Measurements from ENCODE around the gene KATNB1.
"Not testable (repeated sequence)": the region's sequence is repeated elsewhere in the genome, so short reads cannot be mapped to it uniquely, and the experiment has no call there.

Gene KATNB1

DNA sequence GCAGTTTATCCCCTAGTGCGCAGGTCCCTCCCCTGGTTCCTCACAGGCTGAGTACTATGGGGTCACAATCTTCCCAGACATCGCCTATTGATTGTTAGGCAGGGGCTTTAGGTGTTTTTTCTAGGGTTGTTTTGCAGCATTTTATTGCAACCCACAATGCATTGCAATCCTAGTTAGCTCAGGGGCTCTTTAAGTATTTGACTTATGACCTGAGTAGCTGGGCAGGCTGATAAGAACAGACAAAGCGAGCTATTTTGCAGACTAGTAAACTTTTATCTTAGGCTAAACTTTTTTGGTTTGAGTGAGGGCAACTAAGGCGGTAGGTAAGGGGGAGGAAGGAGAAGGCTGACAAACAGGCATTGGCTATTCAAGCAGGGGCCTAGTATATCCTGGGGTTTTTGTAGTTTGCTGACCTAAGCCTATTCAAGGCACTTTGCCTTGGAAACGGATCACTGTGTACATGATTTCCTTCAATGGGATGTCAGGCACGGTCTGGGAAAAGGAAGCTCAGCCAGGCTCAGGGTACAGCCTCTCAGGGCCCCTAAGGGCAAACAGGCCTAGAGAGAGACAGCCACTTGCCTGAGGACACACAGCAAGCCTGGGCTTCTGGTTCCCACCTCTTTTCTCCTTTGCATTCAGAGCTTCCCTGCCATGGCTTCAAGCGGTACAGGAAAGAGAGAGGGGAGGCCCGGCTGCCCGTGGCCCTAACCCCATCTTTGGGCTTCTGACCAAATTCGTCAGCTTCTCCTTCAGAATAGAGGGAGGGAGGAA is 34.6 kb upstream of the KATNB1 start:
- peak; percentile 32 for DNase-seq

GRCh38 chr16:57701759-57702371 is 33.7 kb upstream of the KATNB1 start:
- DNase-seq, result peak; percentile 49

DNA sequence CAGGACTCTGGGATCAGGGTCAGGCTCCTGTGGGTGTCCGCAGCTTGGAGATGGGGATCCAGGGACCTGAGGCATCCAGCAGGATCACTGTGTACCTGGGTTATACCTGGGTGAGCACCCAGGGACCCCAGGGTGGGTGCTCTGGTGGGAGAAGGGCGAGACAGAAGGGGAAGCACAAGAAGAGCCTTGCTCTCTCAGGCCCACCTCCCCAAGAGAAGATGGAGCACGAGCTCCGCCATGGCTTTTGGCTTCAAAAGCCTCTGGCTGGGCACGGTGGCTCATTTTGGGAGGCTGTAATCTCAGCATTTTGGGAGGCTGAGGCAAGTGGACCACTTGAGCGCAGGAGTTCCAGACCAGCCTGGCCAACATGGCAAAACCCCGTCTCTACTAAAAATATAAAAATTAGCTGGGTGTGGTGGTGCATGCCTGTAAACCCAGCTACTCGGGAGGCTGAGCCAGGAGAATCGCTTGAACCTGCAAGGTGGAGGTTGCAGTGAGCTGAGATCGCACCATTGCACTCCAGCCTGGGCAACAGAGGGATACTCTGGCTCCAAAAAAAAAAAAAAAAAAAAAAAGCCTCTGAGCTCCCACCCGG is 32.1 kb upstream of the KATNB1 start:
- DNase-seq, result no peak

GRCh38 chr16:57704011-57704904 is 31.3 kb upstream of the KATNB1 start:
- no peak for DNase-seq

DNA sequence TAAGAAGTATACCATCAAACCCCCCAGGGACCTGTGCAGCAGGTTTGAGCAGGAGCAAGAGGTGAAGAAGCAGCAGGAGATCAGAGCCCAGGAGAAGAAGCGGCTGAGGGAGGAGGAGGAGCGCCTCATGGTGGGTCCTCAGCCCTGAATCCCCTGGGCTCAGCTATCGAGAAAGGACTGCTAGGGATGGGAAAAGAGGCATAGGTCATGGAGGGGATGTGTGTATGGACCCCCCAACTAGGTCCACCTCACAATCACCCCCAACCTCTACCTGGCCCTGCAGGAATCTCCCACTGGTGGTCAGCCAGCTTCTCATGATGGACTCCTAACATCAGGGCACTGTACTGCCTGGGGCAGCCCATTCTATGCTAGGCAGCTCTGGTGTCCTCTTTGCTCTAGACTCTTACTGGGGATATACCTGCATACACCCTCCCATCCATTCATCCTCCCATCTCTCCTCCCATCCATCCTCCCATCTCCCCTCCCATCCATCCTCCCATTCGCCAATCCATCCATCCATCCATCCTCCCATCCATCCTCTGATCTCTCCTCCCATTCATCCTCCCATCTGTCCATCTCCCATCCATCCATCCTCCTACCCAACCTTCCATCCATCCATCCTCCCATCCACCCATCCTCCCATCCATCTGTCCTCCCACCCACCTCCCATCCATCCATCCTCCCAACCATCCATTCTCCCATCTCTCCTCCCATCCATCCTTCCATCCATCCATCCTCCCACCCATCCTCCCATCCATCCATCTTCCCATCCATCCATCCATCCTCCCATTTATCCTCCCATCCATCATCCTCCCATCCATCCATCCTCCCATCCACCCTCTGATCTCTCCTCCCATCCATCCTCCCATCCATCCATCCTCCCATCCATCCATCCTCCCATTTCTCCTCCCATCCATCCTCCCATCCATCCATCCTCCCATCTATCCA is 30.4 kb upstream of the KATNB1 start:
- DNase-seq, result no peak

DNA sequence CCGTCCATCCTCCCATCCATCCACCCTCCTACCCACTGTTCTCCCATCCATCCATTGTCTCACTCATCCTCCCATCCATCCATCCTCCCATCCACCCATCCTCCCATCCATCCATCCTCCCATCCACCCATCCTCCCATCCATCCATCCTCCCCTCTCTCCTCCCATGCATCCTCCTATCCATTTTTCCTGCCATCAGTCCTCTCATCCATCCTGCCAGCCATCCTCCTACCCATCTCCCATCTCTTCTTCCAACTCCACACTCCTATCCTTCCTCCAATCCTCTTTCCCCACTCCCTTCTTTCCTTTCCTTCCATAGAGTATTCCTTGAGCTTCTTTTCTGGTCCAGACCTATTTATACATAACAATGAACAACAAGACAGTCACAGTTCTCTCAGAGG is 28.9 kb upstream of the KATNB1 start:
- no peak for DNase-seq

GRCh38 chr16:57707331-57707730 is 28.2 kb upstream of the KATNB1 start:
- no peak for DNase-seq

DNA sequence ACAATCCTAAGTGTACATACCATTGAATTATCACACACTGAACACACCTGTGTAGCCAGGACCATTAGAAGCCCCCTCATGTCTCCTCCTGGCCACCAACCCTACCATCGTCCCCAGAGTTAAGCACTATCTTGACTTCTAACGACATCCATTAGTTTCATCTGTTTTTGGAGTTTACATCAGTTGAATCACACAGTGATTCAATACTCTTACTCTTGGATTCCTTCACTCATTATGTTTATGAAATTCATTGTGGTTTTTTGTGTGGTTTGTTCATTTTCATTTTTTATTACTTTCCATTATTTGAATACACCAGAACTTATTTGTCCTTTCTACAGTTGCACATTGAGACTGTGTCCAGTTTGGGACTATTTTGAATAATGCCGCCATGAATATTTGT is 27.4 kb upstream of the KATNB1 start:
- DNase-seq, result no peak

- no peak for DNase-seq
Observed at GRCh38 chr16:57709663-57710062, 25.9 kb upstream of the KATNB1 start.

DNA sequence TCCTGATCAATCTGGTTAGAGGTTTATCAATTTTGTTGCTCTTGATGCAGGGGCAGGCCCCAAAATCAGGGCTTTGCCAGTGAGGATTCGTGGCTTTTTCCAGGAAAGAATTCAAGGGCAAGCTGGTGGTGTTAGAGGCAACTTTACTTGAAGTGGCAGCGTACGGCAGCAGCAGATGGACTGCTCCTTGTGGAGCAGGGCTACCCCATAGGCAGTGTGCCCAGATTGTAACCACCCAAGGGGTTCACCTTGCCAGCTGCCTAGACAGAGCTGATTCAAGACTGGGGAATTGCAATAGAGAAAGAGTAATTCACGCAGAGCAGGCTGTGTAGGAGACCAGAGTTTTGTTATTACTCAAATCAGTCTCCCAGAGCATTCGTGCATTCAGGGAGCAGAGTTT is 24.2 kb upstream of the KATNB1 start:
- no peak for DNase-seq

GRCh38 chr16:57711993-57712392 is 23.6 kb upstream of the KATNB1 start:
- DNase-seq, result no peak

DNA sequence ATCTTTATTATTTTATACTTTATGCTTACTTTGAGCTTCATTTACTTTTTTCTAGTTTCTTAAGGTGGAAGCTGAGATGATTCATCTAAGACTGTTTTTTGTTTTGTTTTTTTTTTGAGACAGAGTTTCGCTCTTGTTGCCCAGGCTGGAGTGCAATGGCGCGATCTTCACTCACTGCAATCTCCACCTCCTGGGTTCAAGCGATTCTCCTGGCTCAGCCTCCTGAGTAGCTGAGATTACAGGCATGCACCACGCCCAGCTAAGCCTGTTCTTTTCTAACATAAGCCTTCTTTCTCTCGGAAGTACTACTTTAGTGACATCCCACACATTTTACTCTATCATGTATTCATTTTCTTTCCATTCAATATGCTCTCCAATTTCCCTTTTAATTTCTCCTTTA is 23.0 kb upstream of the KATNB1 start:
- DNase-seq, result not testable (repeated sequence)

DNA sequence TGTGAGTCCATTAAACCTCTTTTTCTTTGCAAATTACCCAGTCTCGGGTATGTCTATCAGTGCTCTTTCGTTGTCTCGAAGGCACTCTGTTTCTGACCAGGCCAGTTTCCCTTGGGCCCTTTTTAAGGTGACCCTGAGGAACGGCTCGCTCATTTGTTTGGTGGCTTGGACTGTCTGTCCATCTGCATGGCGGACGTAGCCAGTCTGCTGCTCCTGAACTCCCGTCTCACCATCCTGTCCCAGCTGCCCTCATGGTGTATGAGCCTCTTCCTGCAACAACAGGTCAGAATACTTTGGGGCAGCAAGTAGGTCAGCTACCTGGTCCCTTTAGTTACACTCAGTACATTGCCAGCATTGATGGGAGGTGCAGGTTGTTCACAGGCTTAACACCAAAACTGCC is 22.0 kb upstream of the KATNB1 start:
- no peak for DNase-seq

DNA sequence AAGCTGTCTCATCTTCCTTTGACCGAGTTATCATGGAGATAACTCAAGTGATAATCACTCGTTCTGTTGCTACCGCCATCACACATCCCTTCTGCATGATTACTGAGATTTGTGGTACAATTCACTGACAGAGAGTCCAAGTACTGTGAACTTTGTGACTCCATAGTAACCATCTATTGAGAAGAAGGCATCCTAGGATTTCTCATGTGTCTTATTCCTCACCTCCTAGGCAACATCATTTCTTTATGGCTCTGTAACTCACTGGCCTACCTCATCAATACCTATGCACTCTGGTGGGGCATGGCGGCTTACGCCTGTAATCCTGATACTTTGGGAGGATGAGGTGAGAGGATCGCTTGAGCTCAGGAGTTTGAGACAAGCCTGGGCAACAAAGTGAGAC is 21.5 kb upstream of the KATNB1 start:
- no peak for DNase-seq

DNA sequence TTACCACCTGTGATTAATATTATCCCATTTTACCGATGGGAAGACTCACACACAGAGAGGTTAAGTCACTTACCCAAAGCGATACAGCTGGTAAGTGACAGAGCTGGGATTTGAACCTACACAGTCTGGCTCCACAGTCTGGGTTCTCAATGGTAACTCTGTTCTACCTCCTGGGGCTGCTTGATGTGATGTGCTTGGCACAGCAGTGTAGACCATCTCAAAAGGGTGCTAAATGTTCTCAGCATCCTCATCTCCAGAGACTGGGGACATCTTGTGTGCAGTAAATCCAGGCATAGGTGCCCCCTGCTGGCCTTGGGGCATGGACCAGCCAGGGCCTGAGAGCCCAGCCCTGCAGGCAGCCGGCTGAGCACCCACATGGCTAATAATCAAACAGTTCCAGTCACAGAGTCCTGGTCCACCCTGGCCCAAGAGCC is 15.4 kb upstream of the KATNB1 start:
- DNase-seq, result no peak

- DNase-seq, result peak; percentile 28
Observed at GRCh38 chr16:57721356-57722209, 14.0 kb upstream of the KATNB1 start.

- peak; percentile 25 for DNase-seq
Observed at GRCh38 chr16:57722210-57722499, 13.4 kb upstream of the KATNB1 start.

GRCh38 chr16:57722651-57723050 is 12.9 kb upstream of the KATNB1 start:
- peak; percentile 32 for DNase-seq

GRCh38 chr16:57723170-57723569 is 12.4 kb upstream of the KATNB1 start:
- no peak for DNase-seq

DNA sequence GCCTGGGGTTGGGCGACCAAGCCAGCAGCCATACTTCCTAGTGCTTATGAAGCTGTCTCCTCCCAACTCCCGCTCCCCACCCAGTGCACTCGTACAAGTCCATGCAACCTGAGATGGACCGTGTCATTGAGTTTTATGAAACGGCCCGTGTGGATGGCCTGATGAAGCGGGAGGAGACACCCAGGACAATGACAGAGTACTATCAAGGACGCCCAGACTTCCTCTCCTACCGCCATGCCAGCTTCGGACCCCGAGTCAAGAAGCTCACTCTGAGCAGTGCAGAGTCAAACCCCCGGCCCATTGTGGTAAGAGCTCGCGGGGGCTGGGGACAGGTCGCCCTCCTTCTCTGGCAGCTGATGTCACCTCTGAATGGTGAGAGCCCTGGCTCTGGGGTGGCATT is 11.0 kb upstream of the KATNB1 start:
- DNase-seq, result no peak

GRCh38 chr16:57725151-57725550 is 10.4 kb upstream of the KATNB1 start:
- DNase-seq, result no peak
